T-helper 22 cell (primary cell): Measurements from ENCODE around the gene ZNF48.
"Not testable (repeated sequence)": the region's sequence is repeated elsewhere in the genome, so short reads cannot be mapped to it uniquely, and the experiment has no call there.

ENCODE experiments used
- DNase-seq: peaks from one replicate; pipeline ENCODE4 v3.0.0-alpha.2; 2020; ENCODE audit warnings: low read depth

Gene ZNF48

GRCh38 chr16:30378236-30379157, 16.7 kb upstream of the ZNF48 start:
- DNase-seq: peak; percentile 98

GRCh38 chr16:30379158-30379783, 15.9 kb upstream of the ZNF48 start:
- DNase-seq: no peak

- no peak for DNase-seq
Measured at GRCh38 chr16:30380072-30380802, 15.0 kb upstream of the ZNF48 start.

GRCh38 chr16:30380803-30381208, 14.4 kb upstream of the ZNF48 start:
- no peak for DNase-seq

- DNase-seq: no peak
Measured at GRCh38 chr16:30381291-30382041, 13.8 kb upstream of the ZNF48 start.

- DNase-seq: peak; percentile 67
Measured at GRCh38 chr16:30382111-30382881, 12.9 kb upstream of the ZNF48 start, which contains the start of gene SEPTIN1. TSS of gene SEPTIN1 (minus strand) at chr16:30382561. CDS start at chr16:30382542, 19 bp downstream.

- DNase-seq: no peak
Measured at GRCh38 chr16:30383521-30383920, 11.7 kb upstream of the ZNF48 start.

GRCh38 chr16:30394592-30395154, 547 bp upstream of the ZNF48 start:
- DNase-seq: no peak

GRCh38 chr16:30395992-30396585, 869 bp downstream of the ZNF48 start:
- DNase-seq: no peak

GRCh38 chr16:30396627-30397026, 1.4 kb downstream of the ZNF48 start:
- DNase-seq: not testable (repeated sequence)

GRCh38 chr16:30397056-30397455, 1.8 kb downstream of the ZNF48 start:
- no peak for DNase-seq

GRCh38 chr16:30397776-30398660, 2.8 kb downstream of the ZNF48 start:
- DNase-seq: no peak

GRCh38 chr16:30398661-30399434, 3.6 kb downstream of the ZNF48 start:
- DNase-seq: no peak

- no peak for DNase-seq
Measured at GRCh38 chr16:30399435-30400186, 4.4 kb downstream of the ZNF48 start.

GRCh38 chr16:30401768-30402425, 6.7 kb downstream of the ZNF48 start:
- DNase-seq: no peak

GRCh38 chr16:30406795-30407101, 11.5 kb downstream of the ZNF48 start:
- DNase-seq: no peak

- peak; percentile 77 for DNase-seq
Measured at GRCh38 chr16:30407102-30407803, 12.0 kb downstream of the ZNF48 start, which contains the start of gene ZNF771. TSS of gene ZNF771 (plus strand) at chr16:30407606. CDS start at chr16:30408054, 448 bp downstream.
